Left ventricle myocardium superior (tissue), 1 donor: Measurements from ENCODE around the gene USP24. TPM values are rescaled to one million over a fixed set of nuclear protein-coding genes. Genes with fewer than 3 reads are reported as not detected.

Experiments used
- ATAC-seq: fragments of 200-7000 bp; cut with Tn5 transposase; one replicate; pipeline ENCODE4 v1.9.1; 2020; ENCODE audit warnings: mild to moderate bottlenecking, moderate library complexity
- DNase-seq: peaks from one replicate; pipeline ENCODE4 v3.0.0-alpha.2; 2020
- intact Hi-C: fragments of 100-400 bp; cut with micrococcal nuclease; formaldehyde crosslinking; loops from one replicate; pipeline ENCODE4 v1.11.0; 2022
- total RNA-seq: library from RNA; stranded (reverse); fragmentation: NEBNext Ultra II Directional; extraction: Animal tissue kit (Norgen Biotek cat#: 25700); gene quantifications from one replicate; pipeline ENCODE4 v1.2.1, GENCODE V29; 2021
- donor health status: DM: no; HTN: yes; CAD: no; lungs with severe emphysema.

The USP24 gene
- total RNA-seq, 1 donor from 2014 or later, result 33.1 TPM

DNA sequence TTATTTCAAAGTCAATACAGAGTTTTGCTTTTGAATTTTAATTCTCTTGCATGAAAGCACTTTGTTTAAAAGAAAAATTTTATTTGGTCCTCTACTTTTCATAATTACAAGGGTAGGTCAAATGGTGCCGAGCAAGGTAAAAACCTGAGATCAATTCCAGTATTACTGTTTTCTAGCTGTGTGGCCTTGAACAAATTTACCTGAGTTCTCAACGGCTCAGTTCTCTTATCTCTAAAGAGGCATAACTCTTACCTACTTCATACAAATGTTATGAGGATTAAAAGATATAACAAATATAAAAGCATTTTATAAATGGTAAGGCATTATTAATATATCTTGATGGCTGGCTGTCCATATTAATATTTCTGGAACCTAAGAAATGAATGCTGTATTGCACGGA lies 42.5 kb downstream of the USP24 start:
- DNase-seq (no peak), ATAC-seq (no peak)
- intact Hi-C loops, result no loop called here

- DNase-seq (no peak), ATAC-seq (peak; percentile 67)
- intact Hi-C loops, result no loop called here
Observed at GRCh38 chr1:55172272-55172671, 42.9 kb downstream of the USP24 start.

DNA sequence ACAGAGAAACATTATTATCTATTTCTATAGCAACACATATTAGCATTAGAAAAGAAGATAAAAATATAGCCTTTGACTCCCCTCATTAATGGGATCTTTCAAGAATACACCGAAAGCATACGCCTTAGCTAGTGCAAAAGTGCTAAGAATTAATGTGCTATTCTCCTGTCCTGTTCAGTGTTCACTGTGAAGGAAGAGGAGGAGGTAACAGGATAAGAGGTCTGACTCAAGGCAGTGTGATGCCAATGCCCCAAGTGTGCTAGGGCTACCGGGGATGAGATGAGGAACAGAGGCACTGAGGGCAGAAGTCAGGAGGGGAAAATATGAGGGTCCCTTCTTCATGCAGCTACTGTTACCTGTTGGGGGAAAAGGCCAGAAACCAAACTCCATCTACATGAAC lies 43.5 kb downstream of the USP24 start:
- intact Hi-C loops, result no loop called here
- peak; percentile 24 for ATAC-seq
- DNase-seq, result no peak

- intact Hi-C loops, result no loop called here
- ATAC-seq, result no peak
Observed at GRCh38 chr1:55170426-55170825, 44.7 kb downstream of the USP24 start.

GRCh38 chr1:55169126-55169525 lies 46.0 kb downstream of the USP24 start:
- DNase-seq (no peak), ATAC-seq (no peak)
- intact Hi-C loops, result no loop called here

More at GRCh38 chr1:55170426-55170825, 44.7 kb downstream of the USP24 start:
- DNase-seq, result no peak

DNA sequence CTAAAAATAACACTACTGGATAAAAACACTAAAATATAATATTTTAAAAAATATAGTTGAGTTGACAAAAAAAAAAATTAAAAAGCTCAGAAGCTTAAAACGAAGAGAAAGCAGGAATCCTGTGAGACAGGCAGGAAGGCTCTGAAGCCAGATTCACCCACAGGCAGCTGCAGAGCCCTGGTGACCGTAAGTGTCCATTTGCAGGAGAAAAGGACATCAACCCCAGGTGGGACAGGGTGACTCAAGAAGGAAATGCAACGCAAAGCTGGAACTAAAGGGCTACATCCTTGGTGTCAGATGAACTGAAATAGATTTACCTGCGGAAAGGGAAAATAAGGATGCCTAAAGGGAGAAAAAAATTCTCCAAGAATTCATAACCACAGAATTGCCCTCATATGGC lies 46.8 kb downstream of the USP24 start:
- DNase-seq, result no peak
- ATAC-seq, result no peak
- intact Hi-C loops, result no loop called here

GRCh38 chr1:55167224-55167871 lies 47.8 kb downstream of the USP24 start:
- ATAC-seq, result peak; percentile 45
- intact Hi-C loops, result no loop called here
- no peak for DNase-seq

DNA sequence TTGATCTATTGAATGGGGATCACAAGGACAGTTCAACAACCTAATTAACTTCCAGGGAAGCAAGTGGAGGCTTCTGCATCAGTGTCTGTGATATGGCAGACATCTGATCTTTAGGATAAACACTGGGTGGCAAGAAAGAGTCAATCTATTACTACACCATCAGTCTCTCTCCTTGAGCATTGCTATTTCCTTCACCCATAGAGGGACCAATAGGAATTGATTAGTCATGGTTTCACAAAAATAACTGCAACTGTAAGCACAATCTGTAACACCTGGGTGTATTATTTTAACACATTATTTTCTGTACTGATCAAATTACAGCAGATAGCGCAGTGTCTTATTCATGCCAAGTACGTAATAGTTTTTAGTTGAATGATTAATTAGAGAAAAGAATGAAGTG lies 50.3 kb downstream of the USP24 start:
- ATAC-seq, result no peak
- no peak for DNase-seq
- intact Hi-C loops, result no loop called here

DNA sequence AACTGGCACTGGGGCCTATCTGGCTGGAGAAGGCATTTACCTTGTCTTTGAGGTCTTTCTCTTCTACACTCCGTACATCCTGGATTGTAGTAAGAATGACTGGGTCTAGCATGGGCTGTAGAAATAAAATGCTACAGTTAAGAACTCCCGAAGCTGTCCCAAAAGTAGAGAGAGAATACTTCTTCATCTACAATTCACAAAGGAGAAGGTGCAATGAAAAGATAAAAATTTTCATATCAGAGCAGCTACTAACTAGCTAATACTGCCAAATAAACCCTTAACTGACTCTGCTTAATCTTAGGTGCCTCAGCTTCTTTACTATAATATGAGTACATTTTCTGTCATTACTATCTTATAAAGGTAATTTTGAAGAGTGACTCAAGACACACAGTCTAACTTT lies 55.6 kb downstream of the USP24 start:
- intact Hi-C loops, result loop anchor here (10.0 kb wide), 1 partner anchor 45 kb away; no protein-coding TSS in a partner anchor
- ATAC-seq (no peak), DNase-seq (no peak)

DNA sequence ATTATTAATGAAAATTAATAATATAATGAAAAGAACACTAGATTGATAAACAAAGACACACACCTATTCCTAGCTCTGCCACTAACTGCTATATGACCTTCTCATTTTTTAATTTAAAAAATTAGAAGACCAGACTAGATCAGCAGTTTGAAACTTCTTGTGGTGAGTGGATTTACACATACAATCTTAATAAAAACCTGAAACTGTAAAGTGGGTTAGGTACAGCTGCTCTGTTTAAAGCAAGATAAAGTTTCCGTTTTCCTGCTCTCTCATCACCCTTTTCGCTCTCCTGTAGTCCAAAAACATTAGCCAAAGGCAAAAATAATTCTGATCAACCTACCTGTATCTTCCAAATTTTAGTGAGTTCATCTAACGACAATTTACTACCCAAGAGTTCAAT lies 58.6 kb downstream of the USP24 start:
- intact Hi-C loops, result loop anchor here (10.0 kb wide), 1 partner anchor 48 kb away; no protein-coding TSS in a partner anchor
- ATAC-seq (no peak), DNase-seq (no peak)

GRCh38 chr1:55156093-55156492 lies 59.1 kb downstream of the USP24 start:
- no peak for DNase-seq
- intact Hi-C loops, result loop anchor here (10.0 kb wide), 1 partner anchor 49 kb away; no protein-coding TSS in a partner anchor
- no peak for ATAC-seq

DNA sequence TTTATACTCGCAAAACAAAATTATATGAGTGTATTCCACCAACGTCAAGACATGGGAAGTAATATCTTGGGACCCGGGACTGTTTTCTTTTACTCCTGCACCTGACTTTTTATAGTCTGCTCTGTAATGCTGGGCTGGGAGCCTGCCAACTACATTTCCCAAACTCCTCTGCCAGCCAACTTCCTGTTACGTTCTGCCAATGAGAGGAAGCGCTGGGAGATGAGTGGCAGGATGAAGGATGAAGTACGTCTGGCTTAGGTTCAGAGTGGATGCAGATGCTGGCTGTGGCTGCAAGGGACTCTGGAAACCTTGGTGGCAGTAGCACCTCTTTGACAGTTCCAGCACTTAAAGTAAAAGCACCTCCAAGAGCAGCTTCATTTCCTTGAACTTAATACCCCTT lies 59.6 kb downstream of the USP24 start:
- peak; percentile 93 for ATAC-seq
- DNase-seq, result peak; percentile 68
- intact Hi-C loops, result loop anchor here (10.0 kb wide), 1 partner anchor 49 kb away; no protein-coding TSS in a partner anchor

- intact Hi-C loops, result loop anchor here (10.0 kb wide), 1 partner anchor 50 kb away; no protein-coding TSS in a partner anchor
- ATAC-seq (no peak), DNase-seq (no peak)
Observed at GRCh38 chr1:55154616-55155015, 60.5 kb downstream of the USP24 start.

GRCh38 chr1:55153031-55153430 lies 62.1 kb downstream of the USP24 start:
- intact Hi-C loops, result loop anchor here (10.0 kb wide), 1 partner anchor 52 kb away; no protein-coding TSS in a partner anchor
- ATAC-seq (no peak), DNase-seq (no peak)

DNA sequence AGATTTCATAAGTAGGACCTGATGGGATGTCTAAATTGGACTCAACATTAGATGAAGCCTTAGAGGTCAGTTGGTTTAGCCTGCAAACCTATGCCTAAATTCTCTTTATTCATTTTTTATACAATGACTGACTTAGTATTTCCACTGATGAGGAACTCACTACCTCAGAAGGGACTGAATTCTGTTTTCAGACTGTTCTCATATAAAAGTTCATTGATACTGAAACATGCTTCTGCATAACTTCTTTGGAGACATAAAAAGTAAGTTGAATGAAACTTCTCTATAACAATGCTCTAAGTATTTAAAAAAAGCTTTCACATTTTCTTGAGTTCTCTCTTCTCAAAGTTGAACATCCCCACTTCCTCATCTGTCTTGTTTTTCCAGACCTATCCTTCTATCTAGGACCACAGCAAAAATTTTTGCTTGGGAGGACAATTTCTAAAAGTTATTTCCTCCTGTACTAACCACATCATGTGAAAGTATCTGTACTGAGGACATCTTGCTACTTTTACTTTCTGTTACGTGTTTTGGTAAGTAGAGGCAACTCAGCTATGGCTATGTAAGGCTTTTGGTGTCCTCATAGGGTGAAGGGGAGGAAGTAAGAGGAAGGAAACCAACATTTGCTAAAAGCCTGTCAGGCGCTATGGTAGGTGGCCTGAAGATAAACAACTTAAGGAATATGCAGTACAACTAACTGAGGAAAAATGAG lies 64.1 kb downstream of the USP24 start:
- DNase-seq (no peak), ATAC-seq (peak; percentile 73)
- intact Hi-C loops, result loop anchor here (10.0 kb wide), 1 partner anchor 54 kb away; no protein-coding TSS in a partner anchor

DNA sequence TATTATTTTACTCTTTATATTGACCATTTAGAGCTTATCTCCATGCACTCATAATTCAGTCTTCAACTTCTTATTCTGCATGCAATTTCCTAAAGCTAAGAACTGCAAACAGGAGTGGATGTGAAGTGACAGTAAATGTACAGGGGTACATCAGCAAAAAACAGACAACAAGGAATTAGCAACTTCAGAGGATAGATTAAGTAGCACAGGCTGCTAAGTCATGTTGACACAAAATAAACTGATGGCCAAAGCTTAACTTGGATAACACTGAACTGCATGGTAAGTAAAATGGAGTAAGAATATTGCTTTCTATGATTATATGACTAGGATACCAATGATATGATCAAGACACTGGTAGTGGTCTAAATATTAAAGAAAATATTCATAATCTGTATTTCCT lies 66.5 kb downstream of the USP24 start:
- no peak for DNase-seq
- intact Hi-C loops, result no loop called here
- no peak for ATAC-seq

GRCh38 chr1:55147524-55147923 lies 67.6 kb downstream of the USP24 start:
- intact Hi-C loops, result no loop called here
- no peak for ATAC-seq
- peak; percentile 31 for DNase-seq

DNA sequence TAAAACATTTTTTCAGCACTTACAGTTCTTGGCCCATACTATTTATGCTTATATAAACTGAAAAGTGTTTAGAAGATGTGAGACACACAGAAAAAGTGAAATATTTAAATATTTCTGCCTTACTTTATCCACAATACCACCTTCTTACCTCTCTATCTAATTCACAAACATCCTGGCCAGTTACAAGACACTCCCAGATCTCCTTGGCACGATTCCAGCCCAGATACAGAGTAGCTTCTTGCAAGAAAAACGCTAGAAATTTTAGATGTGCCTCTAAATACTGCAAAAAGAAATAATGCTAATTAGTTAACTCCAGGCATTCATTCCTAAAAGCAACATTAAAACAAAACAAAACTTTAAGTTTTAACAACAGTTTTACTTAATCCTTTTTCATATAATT lies 68.4 kb downstream of the USP24 start:
- intact Hi-C loops, result no loop called here
- no peak for DNase-seq
- ATAC-seq, result no peak

GRCh38 chr1:55144886-55145285 lies 70.3 kb downstream of the USP24 start:
- no peak for DNase-seq
- intact Hi-C loops, result no loop called here
- no peak for ATAC-seq

- no peak for DNase-seq
- intact Hi-C loops, result no loop called here
- ATAC-seq, result no peak
Observed at GRCh38 chr1:55143684-55144083, 71.5 kb downstream of the USP24 start.
